ENCODE data around the gene SF3B5. TPM values are rescaled to one million over a fixed set of nuclear protein-coding genes. Genes with fewer than 3 reads are reported as not detected.

Gene SF3B5
- total RNA-seq, 1 experiment from 2014 or later, result 139 TPM

GRCh38 chr6:144063744-144064401 is 31.5 kb downstream of the SF3B5 start:
- DNase-seq, result peak; percentile 61
- H3K9me3 ChIP-seq (ENCODE audit: low read length), result no peaks in the 10 kb centered on the region
- no peak overlapping the region for H3K27ac ChIP-seq (ENCODE audit: low read length)
- peak overlapping the region; percentile 88 for H3K4me3 ChIP-seq (ENCODE audit: low read length)
- H2AFZ ChIP-seq (ENCODE audit: low read length), result peak overlapping the region; percentile 99
- H3F3A ChIP-seq (ENCODE audit: low read length, unreplicated experiment), result no peaks in the 10 kb centered on the region
- no peaks in the 10 kb centered on the region for H3K27me3 ChIP-seq (ENCODE audit: low read length)
- H3K9ac ChIP-seq (ENCODE audit: low read length), result peak overlapping the region; percentile 55
- no peaks in the 10 kb centered on the region for H3K79me2 ChIP-seq (ENCODE audit: low read length)
- no TSS peak for BruUV-seq (replicated peaks)
- H3K36me3 ChIP-seq (ENCODE audit: low read depth, low read length), result no peaks in the 10 kb centered on the region
- no peaks in the 10 kb centered on the region for H3K9me2 ChIP-seq (replicated peaks; ENCODE audit: low read length)
- H3K4me1 ChIP-seq (ENCODE audit: insufficient read depth, low read length), result no peaks in the 10 kb centered on the region
- intact Hi-C loops (cut with micrococcal nuclease), result no loop called here
- H3K4me2 ChIP-seq (ENCODE audit: low read length), result peak overlapping the region; percentile 99
- no peaks in the 10 kb centered on the region for H4K20me1 ChIP-seq (ENCODE audit: low read length)
- peak; percentile 97 for ATAC-seq
- TF ChIP-seq EZH2 (IDR thresholded peaks at IDR 0.05; ENCODE audit: low read length, unreplicated experiment) (no peak), CTCF (conservative IDR thresholded peaks at IDR 0.05; ENCODE audit: low read depth, low read length) (peak; percentile 39; the same call in 1 of the 2 replicates), EZH2phosphoT487 (IDR thresholded peaks at IDR 0.05; ENCODE audit: borderline replicate concordance, low read length) (no peak)
- ChIA-PET CTCF (no interaction called here), POLR2A (ENCODE audit: unreplicated experiment) (interaction anchor here (0.7 kb wide), 1 partner anchor 434 kb away, joined by 3 read pairs; no protein-coding TSS in a partner anchor)

GRCh38 chr6:144063246-144063743 is 32.1 kb downstream of the SF3B5 start:
- no peaks in the 10 kb centered on the region for H3K9me2 ChIP-seq (replicated peaks; ENCODE audit: low read length)
- H4K20me1 ChIP-seq (ENCODE audit: low read length), result no peaks in the 10 kb centered on the region
- ChIA-PET CTCF (no interaction called here), POLR2A (ENCODE audit: unreplicated experiment) (no interaction called here)
- no peak for DNase-seq
- no peaks in the 10 kb centered on the region for H3F3A ChIP-seq (ENCODE audit: low read length, unreplicated experiment)
- H3K27me3 ChIP-seq (ENCODE audit: low read length), result no peaks in the 10 kb centered on the region
- H3K36me3 ChIP-seq (ENCODE audit: low read depth, low read length), result no peaks in the 10 kb centered on the region
- ATAC-seq, result no peak
- H3K4me1 ChIP-seq (ENCODE audit: insufficient read depth, low read length), result no peaks in the 10 kb centered on the region
- peak overlapping the region; percentile 55 for H3K9ac ChIP-seq (ENCODE audit: low read length)
- no peak overlapping the region for H3K27ac ChIP-seq (ENCODE audit: low read length)
- no TSS peak for BruUV-seq (replicated peaks)
- no peak for TF ChIP-seq EZH2phosphoT487 (IDR thresholded peaks at IDR 0.05; ENCODE audit: borderline replicate concordance, low read length)
- no peak for TF ChIP-seq CTCF (conservative IDR thresholded peaks at IDR 0.05; ENCODE audit: low read depth, low read length)
- no peak for TF ChIP-seq EZH2 (IDR thresholded peaks at IDR 0.05; ENCODE audit: low read length, unreplicated experiment)
- intact Hi-C loops (cut with micrococcal nuclease), result no loop called here
- peak overlapping the region; percentile 88 for H3K4me3 ChIP-seq (ENCODE audit: low read length)
- no peaks in the 10 kb centered on the region for H3K9me3 ChIP-seq (ENCODE audit: low read length)
- peak overlapping the region; percentile 99 for H2AFZ ChIP-seq (ENCODE audit: low read length)
- H3K4me2 ChIP-seq (ENCODE audit: low read length), result peak overlapping the region; percentile 99
- H3K79me2 ChIP-seq (ENCODE audit: low read length), result no peaks in the 10 kb centered on the region

- Histone ChIP-seq H3K4me2 (ENCODE audit: low read length) (peak overlapping the region; percentile 99; the same call in 1 of the 2 replicates), H3K4me1 (ENCODE audit: insufficient read depth, low read length) (no peaks in the 10 kb centered on the region), H3K36me3 (ENCODE audit: low read depth, low read length) (no peaks in the 10 kb centered on the region), H3K9me3 (ENCODE audit: low read length) (no peaks in the 10 kb centered on the region), H3F3A (ENCODE audit: low read length, unreplicated experiment) (no peaks in the 10 kb centered on the region), H3K27me3 (ENCODE audit: low read length) (no peaks in the 10 kb centered on the region), H4K20me1 (ENCODE audit: low read length) (no peaks in the 10 kb centered on the region), H3K9ac (ENCODE audit: low read length) (no peak overlapping the region), H3K4me3 (ENCODE audit: low read length) (no peak overlapping the region), H3K9me2 (replicated peaks; ENCODE audit: low read length) (no peaks in the 10 kb centered on the region), H3K79me2 (ENCODE audit: low read length) (no peaks in the 10 kb centered on the region), H2AFZ (ENCODE audit: low read length) (no peak overlapping the region), H3K27ac (ENCODE audit: low read length) (no peak overlapping the region)
- no peak for ATAC-seq
- CTCF ChIA-PET, result no interaction called here
- no peak for DNase-seq
- TF ChIP-seq CTCF (conservative IDR thresholded peaks at IDR 0.05; ENCODE audit: low read depth, low read length), result no peak
- no peak for TF ChIP-seq EZH2 (IDR thresholded peaks at IDR 0.05; ENCODE audit: low read length, unreplicated experiment)
- no peak for TF ChIP-seq EZH2phosphoT487 (IDR thresholded peaks at IDR 0.05; ENCODE audit: borderline replicate concordance, low read length)
- intact Hi-C loops (cut with micrococcal nuclease), result no loop called here
- POLR2A ChIA-PET (ENCODE audit: unreplicated experiment), result no interaction called here
- BruUV-seq (replicated peaks), result no TSS peak
Observed at GRCh38 chr6:144062786-144063185, 32.6 kb downstream of the SF3B5 start.

All from PC-3 (cell line).